ENCODE data around the gene PLCD3. TPM values are rescaled to one million over a fixed set of nuclear protein-coding genes. Genes with fewer than 3 reads are reported as not detected.

PLCD3 gene
- total and polyA plus RNA-seq, 2 of the 13 experiments (the other 11 are each of a cell fraction or from before 2014, with no cell fraction given): 11.3 to 39.1 TPM

DNA sequence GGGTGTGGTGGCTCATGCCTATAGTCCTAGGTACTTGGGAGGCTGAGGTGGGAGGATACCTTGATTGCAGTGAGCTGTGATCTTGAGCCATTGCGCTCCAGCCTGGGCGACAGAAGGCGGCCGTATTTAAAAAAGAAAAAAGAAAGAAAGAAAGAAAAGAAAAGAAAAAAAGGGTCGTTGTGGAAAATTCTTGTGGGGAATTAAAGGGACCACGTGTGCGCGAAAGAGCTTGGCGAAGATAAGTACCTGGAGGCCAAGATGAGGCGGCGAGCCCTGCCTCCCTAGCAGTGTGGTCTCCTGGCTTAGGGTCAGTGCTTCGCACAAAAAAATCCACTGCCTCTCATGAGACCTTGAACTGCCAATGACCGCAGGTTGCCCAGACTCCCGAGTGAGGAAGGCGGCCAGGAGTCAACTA lies 71.9 kb downstream of the PLCD3 start (continued):
- TF ChIP-seq, protein P1, sequence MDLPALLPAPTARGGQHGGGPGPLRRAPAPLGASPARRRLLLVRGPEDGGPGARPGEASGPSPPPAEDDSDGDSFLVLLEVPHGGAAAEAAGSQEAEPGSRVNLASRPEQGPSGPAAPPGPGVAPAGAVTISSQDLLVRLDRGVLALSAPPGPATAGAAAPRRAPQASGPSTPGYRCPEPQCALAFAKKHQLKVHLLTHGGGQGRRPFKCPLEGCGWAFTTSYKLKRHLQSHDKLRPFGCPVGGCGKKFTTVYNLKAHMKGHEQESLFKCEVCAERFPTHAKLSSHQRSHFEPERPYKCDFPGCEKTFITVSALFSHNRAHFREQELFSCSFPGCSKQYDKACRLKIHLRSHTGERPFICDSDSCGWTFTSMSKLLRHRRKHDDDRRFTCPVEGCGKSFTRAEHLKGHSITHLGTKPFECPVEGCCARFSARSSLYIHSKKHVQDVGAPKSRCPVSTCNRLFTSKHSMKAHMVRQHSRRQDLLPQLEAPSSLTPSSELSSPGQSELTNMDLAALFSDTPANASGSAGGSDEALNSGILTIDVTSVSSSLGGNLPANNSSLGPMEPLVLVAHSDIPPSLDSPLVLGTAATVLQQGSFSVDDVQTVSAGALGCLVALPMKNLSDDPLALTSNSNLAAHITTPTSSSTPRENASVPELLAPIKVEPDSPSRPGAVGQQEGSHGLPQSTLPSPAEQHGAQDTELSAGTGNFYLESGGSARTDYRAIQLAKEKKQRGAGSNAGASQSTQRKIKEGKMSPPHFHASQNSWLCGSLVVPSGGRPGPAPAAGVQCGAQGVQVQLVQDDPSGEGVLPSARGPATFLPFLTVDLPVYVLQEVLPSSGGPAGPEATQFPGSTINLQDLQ (CRISPR knock-in tag; IDR thresholded peaks at IDR 0.05): peak; percentile 55; the same call in 1 of the 2 replicates
- TF ChIP-seq, protein P2, sequence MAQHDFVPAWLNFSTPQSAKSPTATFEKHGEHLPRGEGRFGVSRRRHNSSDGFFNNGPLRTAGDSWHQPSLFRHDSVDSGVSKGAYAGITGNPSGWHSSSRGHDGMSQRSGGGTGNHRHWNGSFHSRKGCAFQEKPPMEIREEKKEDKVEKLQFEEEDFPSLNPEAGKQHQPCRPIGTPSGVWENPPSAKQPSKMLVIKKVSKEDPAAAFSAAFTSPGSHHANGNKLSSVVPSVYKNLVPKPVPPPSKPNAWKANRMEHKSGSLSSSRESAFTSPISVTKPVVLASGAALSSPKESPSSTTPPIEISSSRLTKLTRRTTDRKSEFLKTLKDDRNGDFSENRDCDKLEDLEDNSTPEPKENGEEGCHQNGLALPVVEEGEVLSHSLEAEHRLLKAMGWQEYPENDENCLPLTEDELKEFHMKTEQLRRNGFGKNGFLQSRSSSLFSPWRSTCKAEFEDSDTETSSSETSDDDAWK (CRISPR knock-in tag; IDR thresholded peaks at IDR 0.05): no peak
- TF ChIP-seq, protein P3, sequence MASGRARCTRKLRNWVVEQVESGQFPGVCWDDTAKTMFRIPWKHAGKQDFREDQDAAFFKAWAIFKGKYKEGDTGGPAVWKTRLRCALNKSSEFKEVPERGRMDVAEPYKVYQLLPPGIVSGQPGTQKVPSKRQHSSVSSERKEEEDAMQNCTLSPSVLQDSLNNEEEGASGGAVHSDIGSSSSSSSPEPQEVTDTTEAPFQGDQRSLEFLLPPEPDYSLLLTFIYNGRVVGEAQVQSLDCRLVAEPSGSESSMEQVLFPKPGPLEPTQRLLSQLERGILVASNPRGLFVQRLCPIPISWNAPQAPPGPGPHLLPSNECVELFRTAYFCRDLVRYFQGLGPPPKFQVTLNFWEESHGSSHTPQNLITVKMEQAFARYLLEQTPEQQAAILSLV (CRISPR knock-in tag; IDR thresholded peaks at IDR 0.05; ENCODE audit: borderline replicate concordance): no peak
- TF ChIP-seq ZNF879 (CRISPR knock-in tag; IDR thresholded peaks at IDR 0.05) (no peak), ZNF263 (CRISPR knock-in tag; IDR thresholded peaks at IDR 0.05) (0 out of 2 replicates have a peak, but pooled peaks have one; percentile 41), NBN (conservative IDR thresholded peaks at IDR 0.05) (no peak), ZFAT (CRISPR knock-in tag; conservative IDR thresholded peaks at IDR 0.05) (0 out of 2 replicates have a peak, but pooled peaks have one; percentile 61), MAFF (IDR thresholded peaks at IDR 0.05; ENCODE audit: low read depth, low read length) (no peak), SNAPC2 (CRISPR knock-in tag; IDR thresholded peaks at IDR 0.05) (no peak)
- TF ChIP-seq, protein P4, sequence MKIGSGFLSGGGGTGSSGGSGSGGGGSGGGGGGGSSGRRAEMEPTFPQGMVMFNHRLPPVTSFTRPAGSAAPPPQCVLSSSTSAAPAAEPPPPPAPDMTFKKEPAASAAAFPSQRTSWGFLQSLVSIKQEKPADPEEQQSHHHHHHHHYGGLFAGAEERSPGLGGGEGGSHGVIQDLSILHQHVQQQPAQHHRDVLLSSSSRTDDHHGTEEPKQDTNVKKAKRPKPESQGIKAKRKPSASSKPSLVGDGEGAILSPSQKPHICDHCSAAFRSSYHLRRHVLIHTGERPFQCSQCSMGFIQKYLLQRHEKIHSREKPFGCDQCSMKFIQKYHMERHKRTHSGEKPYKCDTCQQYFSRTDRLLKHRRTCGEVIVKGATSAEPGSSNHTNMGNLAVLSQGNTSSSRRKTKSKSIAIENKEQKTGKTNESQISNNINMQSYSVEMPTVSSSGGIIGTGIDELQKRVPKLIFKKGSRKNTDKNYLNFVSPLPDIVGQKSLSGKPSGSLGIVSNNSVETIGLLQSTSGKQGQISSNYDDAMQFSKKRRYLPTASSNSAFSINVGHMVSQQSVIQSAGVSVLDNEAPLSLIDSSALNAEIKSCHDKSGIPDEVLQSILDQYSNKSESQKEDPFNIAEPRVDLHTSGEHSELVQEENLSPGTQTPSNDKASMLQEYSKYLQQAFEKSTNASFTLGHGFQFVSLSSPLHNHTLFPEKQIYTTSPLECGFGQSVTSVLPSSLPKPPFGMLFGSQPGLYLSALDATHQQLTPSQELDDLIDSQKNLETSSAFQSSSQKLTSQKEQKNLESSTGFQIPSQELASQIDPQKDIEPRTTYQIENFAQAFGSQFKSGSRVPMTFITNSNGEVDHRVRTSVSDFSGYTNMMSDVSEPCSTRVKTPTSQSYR (CRISPR knock-in tag; IDR thresholded peaks at IDR 0.05; ENCODE audit: borderline replicate concordance): no peak
- TF ChIP-seq, protein P5, sequence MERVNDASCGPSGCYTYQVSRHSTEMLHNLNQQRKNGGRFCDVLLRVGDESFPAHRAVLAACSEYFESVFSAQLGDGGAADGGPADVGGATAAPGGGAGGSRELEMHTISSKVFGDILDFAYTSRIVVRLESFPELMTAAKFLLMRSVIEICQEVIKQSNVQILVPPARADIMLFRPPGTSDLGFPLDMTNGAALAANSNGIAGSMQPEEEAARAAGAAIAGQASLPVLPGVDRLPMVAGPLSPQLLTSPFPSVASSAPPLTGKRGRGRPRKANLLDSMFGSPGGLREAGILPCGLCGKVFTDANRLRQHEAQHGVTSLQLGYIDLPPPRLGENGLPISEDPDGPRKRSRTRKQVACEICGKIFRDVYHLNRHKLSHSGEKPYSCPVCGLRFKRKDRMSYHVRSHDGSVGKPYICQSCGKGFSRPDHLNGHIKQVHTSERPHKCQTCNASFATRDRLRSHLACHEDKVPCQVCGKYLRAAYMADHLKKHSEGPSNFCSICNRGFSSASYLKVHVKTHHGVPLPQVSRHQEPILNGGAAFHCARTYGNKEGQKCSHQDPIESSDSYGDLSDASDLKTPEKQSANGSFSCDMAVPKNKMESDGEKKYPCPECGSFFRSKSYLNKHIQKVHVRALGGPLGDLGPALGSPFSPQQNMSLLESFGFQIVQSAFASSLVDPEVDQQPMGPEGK (CRISPR knock-in tag; IDR thresholded peaks at IDR 0.05): no peak; the same call in 1 of the 2 replicates
- TF ChIP-seq, protein P6, sequence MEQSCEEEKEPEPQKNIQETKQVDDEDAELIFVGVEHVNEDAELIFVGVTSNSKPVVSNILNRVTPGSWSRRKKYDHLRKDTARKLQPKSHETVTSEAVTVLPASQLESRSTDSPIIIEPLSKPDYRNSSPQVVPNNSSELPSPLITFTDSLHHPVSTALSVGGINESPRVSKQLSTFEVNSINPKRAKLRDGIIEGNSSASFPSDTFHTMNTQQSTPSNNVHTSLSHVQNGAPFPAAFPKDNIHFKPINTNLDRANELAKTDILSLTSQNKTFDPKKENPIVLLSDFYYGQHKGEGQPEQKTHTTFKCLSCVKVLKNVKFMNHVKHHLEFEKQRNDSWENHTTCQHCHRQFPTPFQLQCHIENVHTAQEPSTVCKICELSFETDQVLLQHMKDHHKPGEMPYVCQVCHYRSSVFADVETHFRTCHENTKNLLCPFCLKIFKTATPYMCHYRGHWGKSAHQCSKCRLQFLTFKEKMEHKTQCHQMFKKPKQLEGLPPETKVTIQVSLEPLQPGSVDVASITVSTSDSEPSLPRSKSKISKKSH (CRISPR knock-in tag; IDR thresholded peaks at IDR 0.05; ENCODE audit: borderline replicate concordance): peak; percentile 28; the same call in 1 of the 2 replicates
